Measurements from ENCODE around the gene GOT2. TPM values are rescaled to one million over a fixed set of nuclear protein-coding genes. Genes with fewer than 3 reads are reported as not detected.

Gene GOT2
- total RNA-seq, 6 experiments from 2014 or later, result 117 to 196 (median 169) TPM

GRCh38 chr16:58733248-58733670 lies 857 bp downstream of the GOT2 start:
- no peaks in the 10 kb centered on the region for H3K9me3 ChIP-seq
- WGBS (ENCODE audit: insufficient coverage, low coverage, low lambda C conversion rate, missing lambda C conversion rate), result 4% methylated on average over 8 of the region's 23 CpGs
- TF ChIP-seq, protein P1, sequence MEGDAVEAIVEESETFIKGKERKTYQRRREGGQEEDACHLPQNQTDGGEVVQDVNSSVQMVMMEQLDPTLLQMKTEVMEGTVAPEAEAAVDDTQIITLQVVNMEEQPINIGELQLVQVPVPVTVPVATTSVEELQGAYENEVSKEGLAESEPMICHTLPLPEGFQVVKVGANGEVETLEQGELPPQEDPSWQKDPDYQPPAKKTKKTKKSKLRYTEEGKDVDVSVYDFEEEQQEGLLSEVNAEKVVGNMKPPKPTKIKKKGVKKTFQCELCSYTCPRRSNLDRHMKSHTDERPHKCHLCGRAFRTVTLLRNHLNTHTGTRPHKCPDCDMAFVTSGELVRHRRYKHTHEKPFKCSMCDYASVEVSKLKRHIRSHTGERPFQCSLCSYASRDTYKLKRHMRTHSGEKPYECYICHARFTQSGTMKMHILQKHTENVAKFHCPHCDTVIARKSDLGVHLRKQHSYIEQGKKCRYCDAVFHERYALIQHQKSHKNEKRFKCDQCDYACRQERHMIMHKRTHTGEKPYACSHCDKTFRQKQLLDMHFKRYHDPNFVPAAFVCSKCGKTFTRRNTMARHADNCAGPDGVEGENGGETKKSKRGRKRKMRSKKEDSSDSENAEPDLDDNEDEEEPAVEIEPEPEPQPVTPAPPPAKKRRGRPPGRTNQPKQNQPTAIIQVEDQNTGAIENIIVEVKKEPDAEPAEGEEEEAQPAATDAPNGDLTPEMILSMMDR (IDR thresholded peaks at IDR 0.05), result no peak
- no peak for TF ChIP-seq POLR2A (IDR thresholded peaks at IDR 0.05)
- peaks cover 0 to 48% (median 26%) of the 10 kb centered on the region in 4 donors for H3K4me1 ChIP-seq
- peak overlapping the region; percentile 87 to 96 (median 90) for H3K4me3 ChIP-seq
- peak in 1 of 3 donors; percentile 64 for DNase-seq
- peak overlapping the region; percentile 75 to 97 (median 91) for H3K27ac ChIP-seq
- intact Hi-C loops (cut with DNase I), result loop anchor here in 1 of 2 donors (10.0 kb wide), 1 partner anchor 48 kb away; the partner anchor contains the start of gene SLC38A7
- ATAC-seq, result peak; percentile 50 to 65 (median 56)
- no peaks in the 10 kb centered on the region for H3K36me3 ChIP-seq
- H3K27me3 ChIP-seq, result no peaks in the 10 kb centered on the region

DNA sequence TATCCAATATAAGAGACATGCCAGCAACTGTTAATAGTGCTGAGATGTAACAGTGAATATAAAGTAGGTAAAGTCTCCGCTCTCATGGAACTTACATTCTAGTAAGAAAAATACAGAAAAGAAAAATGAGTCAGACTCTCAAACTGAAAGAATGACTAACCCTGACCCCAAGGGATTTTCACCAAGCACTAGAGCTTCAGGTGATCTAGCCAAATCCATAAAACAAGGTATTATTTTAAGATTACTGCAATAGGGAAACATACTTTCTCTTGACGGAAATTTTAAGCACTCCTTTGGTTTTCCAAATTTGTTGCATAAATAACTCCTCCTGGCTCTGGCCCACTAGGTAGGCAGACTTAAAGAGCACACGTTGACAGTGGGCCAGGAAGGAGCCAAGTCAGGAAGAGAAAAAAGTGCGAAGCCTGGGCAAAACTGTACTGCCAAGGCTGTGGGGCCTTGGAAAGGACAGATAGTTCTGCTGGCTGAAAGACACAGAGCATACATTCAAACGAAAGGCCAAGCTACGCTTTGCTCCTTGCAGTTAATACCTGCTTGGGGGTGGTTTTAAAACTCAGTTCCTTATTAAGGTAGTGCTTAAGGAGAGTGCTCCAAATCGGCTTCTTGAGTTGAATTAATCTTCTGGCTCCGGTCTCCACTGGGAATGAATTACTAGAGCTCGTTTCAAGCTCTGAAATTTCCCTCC lies 1.4 kb downstream of the GOT2 start:
- no peak for DNase-seq
- no peak for ATAC-seq
- intact Hi-C loops (cut with DNase I), result loop anchor here in 1 of 2 donors (10.0 kb wide), 1 partner anchor 48 kb away; the partner anchor contains the start of gene SLC38A7
- peak overlapping the region; percentile 75 to 97 (median 91) for H3K27ac ChIP-seq
- no peak for TF ChIP-seq POLR2A (IDR thresholded peaks at IDR 0.05)
- TF ChIP-seq, protein P1 (IDR thresholded peaks at IDR 0.05), result no peak
- H3K4me1 ChIP-seq, result peaks cover 0 to 53% (median 31%) of the 10 kb centered on the region in 4 donors
- peak overlapping the region; percentile 87 to 96 (median 90) for H3K4me3 ChIP-seq
- no peaks in the 10 kb centered on the region for H3K9me3 ChIP-seq
- H3K36me3 ChIP-seq, result no peaks in the 10 kb centered on the region
- WGBS (ENCODE audit: insufficient coverage, low coverage, low lambda C conversion rate, missing lambda C conversion rate), result 15% methylated on average over 9 of the region's 9 CpGs
- no peaks in the 10 kb centered on the region for H3K27me3 ChIP-seq

GRCh38 chr16:58730724-58731370 lies 3.3 kb downstream of the GOT2 start:
- intact Hi-C loops (cut with DNase I), result loop anchor here in 1 of 2 donors (10.0 kb wide), 1 partner anchor 46 kb away; the partner anchor contains the start of gene SLC38A7
- Histone ChIP-seq H3K27ac (peak overlapping the region in 2 of 3 donors; percentile 91 to 97), H3K27me3 (no peaks in the 10 kb centered on the region), H3K36me3 (no peaks in the 10 kb centered on the region), H3K4me1 (peaks cover 0 to 66% (median 36%) of the 10 kb centered on the region in 4 donors), H3K4me3 (peak overlapping the region in 2 of 3 donors; percentile 19 to 27), H3K9me3 (no peaks in the 10 kb centered on the region)
- DNase-seq, result no peak
- peak; percentile 30 to 54 (median 42) for ATAC-seq
- WGBS (ENCODE audit: insufficient coverage, low coverage, low lambda C conversion rate, missing lambda C conversion rate), result 30% methylated on average over 11 of the region's 11 CpGs
- TF ChIP-seq POLR2A (IDR thresholded peaks at IDR 0.05), result no peak
- TF ChIP-seq, protein P1 (IDR thresholded peaks at IDR 0.05), result no peak

- intact Hi-C loops (cut with DNase I), result no loop called here
- Histone ChIP-seq H3K4me1 (peaks cover 0 to 91% (median 46%) of the 10 kb centered on the region in 4 donors), H3K9me3 (no peaks in the 10 kb centered on the region), H3K36me3 (peaks cover 0 to 5% (median under 1%) of the 10 kb centered on the region in 4 donors), H3K27ac (peak overlapping the region; percentile 47 to 97 (median 91)), H3K4me3 (no peak overlapping the region), H3K27me3 (no peaks in the 10 kb centered on the region)
- TF ChIP-seq, protein P1 (IDR thresholded peaks at IDR 0.05), result no peak
- TF ChIP-seq POLR2A (IDR thresholded peaks at IDR 0.05), result no peak
- 38% methylated on average over 9 of the region's 9 CpGs for WGBS (ENCODE audit: insufficient coverage, low coverage, low lambda C conversion rate, missing lambda C conversion rate)
- DNase-seq (no peak), ATAC-seq (peak in 3 of 4 donors; percentile 5 to 38 (median 18))
Measured at GRCh38 chr16:58727796-58728568, 6.1 kb downstream of the GOT2 start.

Data from right lobe of liver (tissue), 6 donors.